ENCODE measurements around the gene SOBP.
A peak's percentile ranks its signal among the peaks of the same experiment; 100 is the strongest.
"Not testable (repeated sequence)": the region's sequence is repeated elsewhere in the genome, so short reads cannot be mapped to it uniquely, and the experiment has no call there.

The SOBP gene

DNA sequence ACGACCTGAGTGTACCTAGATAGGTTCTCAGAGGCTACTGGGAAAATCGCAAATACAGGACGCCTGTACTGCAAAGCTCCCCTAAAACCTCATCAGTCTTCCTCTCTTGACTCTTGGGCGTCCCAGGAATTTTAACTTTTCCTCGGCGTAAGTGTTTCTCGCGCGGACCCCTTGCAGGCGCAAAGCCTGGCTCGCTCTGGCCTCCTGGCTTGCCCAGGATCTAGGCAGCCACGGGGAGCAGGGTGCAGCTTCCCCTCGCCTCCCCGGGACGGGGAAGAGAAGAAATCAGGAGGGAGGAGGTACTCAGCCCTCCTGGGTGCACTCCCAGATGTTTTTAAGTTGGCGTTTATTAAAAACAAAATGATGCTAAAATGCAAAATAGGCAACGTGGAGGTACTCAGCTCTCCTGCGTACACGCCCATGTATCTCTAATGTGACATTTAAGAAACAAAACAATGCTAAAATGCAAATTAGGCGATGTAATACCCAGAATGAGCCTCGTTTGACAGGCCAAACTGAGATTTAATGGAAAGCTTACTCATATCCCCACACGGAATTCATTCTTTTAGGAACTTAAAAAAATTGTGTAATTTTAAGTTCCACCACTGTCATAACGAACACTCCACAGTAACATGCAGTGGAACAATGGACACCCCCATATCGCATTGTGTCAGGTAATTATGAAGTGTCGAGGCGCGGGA lies 1.6 kb upstream of the SOBP start:
- no peak for DNase-seq

DNA sequence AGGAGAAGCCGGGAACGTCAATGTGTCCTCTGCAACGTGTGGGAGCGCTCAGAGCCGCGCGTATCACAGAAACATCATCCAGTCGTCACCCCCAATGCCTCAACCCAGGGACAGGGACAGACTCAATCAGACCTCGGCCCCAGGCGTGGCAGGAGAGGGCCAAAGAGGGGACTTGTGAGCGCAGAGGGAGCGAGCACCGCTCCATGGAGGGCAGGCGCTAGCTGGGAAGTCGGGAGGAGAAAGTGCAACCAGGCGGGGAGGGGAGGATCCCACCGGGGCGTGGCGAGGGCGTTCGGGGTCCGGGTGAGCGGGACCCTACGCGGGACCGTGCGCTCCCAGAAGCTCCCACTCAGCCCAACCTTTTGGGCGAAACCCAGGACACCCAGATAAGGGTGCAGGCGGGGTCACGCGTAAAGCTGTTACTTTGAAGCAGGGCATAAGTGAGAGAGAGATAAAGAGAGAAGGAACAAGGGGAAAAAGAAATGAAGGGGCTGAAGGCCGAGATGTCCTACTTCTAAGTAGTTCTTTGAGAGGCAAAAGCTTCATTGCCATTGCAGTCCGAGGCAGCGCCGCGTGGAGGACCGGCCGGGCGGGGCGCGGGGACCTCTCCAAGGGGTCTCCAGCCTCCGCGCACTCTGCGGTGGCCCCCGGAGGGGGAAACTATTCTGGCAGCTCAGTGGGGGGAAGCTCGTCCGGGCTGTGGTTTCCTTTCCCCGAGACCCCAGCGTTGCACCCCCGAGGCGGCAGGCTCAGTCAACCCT lies 862 bp upstream of the SOBP start:
- DNase-seq = peak; percentile 7

GRCh38 chr6:107490566-107491137 lies 735 bp downstream of the SOBP start:
- DNase-seq = no peak

DNA sequence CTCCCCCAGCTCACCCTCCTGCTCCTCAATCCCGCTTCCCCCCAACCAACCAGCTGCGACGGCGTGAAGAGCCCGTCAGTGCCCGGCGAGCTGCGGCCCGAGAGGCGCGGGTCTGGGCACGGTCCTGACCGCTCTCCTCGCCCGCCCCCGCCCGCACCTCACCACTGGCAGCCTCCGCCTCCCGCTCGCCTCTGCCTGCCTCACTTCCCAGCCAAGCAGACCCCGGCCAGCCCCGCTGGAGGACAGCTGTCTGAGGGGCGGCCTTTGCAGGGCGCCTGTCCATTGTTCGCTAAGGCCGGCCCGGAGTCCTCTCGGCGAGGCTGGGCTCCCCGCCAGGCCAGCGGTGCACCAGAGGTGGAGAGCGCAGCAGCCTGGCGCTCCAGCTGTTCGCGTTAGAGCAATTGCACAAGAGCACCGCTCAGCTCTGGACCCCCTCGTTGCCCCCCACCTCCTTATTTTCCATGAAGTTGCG lies 1.3 kb downstream of the SOBP start:
- no peak for DNase-seq

DNA sequence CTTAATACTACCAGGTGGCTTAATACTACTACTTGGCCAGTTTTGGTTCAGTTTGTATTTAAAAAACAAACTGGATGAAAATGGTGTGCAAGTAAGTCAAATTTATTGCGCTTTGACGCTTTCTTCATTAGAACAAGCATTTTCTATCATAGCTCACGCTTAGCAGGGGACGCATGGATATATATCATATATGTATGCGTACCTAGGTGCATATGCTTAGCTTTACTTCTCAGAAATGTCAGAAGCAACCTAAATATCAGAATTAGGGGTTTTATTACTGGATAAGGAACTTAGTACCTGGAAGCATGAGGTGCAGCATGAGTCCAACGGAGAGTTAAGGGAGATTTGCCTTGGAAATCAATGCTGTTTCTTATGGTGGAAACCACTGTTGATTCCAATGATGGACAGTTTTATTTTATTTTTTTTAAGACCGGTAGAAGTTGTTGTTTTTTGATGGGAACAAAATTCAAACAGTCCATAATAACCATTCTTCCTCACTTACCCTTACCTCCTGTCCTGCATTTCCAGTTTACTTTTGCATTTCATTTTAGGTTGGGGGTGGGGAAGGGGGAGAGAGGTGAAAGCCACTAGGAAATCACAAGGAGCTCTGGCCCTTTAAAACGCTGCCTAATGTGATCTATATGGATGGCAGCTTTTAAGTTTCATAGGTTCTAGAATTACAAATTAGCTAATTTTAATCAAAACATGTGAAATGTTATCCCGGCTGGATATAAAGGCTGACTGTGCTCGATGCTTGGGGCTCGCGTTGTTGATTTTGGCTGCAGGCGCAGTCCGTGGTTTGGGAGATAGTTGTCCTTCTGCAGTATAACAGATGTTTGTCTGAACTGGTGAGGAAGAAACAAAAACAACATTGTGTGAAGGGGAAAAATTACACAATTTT lies 2.1 kb downstream of the SOBP start:
- DNase-seq = no peak

GRCh38 chr6:107493158-107494057 lies 3.5 kb downstream of the SOBP start:
- DNase-seq = no peak

DNA sequence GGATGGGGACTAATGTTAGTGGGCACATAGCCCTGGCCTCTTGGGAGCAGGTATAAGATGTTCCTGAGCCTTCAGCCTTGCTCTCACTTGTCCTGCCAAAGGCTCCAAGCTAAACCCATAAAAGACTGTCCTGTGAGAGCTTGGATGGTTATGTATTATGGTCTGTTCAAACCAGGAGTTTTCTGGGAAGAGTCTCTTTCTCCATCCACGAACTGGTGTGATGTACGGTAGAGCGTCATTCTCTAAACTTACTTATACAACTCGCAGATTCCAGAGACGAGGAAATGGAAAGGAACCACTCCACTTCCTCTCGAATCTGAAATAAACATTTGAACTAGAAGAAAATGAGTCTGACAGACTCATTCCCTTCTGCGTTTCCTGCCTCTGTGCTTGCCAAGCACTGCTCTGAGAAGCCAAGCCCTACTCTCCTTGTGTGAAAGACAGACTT lies 5.3 kb downstream of the SOBP start:
- no peak for DNase-seq

DNA sequence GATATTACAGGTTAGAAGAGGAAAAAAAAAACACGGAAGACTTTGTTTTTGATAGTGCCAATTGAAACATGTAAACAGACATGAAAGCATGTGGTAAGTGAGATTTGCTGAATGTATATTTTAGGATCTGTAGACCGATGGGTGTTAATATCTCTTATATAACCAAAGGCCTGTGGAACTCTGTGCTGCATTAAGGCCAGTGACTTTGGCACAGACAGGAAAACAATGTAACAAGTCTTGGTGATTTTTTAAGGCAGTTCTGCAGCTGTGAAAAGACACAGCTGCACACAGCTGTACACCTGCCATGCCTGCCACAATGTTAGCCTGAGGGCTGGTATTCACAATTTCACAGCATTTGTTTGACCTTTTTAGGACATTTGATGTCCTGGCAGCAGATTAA lies 6.1 kb downstream of the SOBP start:
- no peak for DNase-seq

- DNase-seq = no peak
Measured at GRCh38 chr6:107496892-107497684, 7.2 kb downstream of the SOBP start.

GRCh38 chr6:107504270-107505026 lies 14.5 kb downstream of the SOBP start:
- DNase-seq = no peak

DNA sequence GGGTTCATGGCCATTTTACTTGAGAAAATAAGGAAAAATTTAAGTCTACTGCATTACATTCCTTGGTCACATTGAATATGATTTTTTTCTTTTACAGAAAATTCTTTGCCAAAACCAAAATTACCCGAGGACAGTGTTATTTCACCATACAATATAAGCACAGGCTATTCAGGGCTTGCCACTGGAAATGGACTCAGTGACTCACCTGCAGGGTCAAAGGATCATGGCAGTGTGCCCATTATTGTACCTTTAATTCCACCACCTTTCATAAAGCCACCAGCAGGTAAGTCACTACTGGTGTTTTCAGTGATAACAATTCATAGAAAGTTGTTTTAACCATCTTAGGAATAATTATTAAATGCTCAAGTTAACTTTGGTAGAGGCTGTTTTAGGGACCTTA lies 16.2 kb downstream of the SOBP start:
- no peak for DNase-seq

DNA sequence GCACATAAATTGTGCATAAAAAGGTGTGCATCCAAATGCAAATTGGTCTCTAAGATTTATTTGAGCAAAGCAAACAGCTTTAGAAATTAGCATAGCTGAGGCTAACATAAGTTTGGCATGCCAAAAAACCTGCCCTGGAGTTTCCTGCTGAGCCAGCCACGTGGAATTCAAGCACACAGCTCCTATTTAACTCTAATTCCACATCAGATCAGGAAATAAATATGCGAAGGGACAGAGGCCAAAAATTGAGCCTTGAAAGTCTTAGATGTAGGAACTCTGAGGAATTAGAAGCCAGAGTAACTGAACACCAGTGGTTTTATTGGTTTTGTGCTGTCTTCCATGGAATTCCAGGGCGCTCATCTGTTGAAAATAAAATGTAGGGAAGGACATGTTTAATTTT lies 19.6 kb downstream of the SOBP start:
- DNase-seq = no peak

- DNase-seq = no peak
Measured at GRCh38 chr6:107510108-107510507, 20.2 kb downstream of the SOBP start.

GRCh38 chr6:107511511-107511993 lies 21.6 kb downstream of the SOBP start:
- no peak for DNase-seq

DNA sequence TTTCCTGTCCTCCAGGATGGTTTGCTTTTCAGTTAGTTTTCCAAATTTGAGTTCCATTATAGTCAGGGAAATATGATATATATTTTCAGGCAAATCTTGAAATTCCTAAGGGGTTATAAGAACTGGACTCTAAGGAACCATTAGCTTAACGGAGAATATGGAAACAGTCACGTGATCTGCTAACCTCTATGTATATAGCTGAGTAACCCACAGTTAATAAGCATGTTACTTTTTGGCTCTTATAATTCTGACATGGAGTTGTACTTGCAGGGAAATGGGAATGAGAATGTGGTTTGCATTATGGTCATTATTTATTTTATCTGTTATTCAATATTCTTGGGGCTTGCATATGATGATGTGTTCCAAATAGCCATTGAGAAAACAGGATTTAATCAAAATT lies 23.3 kb downstream of the SOBP start:
- no peak for DNase-seq

GRCh38 chr6:107515955-107516354 lies 26.0 kb downstream of the SOBP start:
- DNase-seq = no peak

- no peak for DNase-seq
Measured at GRCh38 chr6:107517274-107517673, 27.4 kb downstream of the SOBP start.

DNA sequence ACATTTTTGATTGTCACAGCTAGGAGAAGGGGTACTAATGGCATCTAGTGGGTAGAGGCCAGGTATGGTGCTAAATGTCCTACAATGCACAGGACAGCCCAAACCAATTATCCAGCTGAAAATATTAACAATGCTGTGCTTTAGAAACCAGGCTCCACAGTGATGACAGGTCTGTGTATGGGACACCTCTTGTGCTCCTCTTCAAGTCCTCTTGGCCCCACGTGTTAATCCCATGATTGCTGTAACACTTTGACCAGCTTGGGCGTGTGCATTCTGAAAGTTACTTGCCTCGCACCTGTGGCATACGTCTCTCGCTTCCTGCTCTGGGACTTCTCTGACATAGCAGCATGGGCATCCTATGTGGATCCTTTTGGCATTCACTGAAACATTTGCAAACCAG lies 29.3 kb downstream of the SOBP start:
- DNase-seq = not testable (repeated sequence)

DNA sequence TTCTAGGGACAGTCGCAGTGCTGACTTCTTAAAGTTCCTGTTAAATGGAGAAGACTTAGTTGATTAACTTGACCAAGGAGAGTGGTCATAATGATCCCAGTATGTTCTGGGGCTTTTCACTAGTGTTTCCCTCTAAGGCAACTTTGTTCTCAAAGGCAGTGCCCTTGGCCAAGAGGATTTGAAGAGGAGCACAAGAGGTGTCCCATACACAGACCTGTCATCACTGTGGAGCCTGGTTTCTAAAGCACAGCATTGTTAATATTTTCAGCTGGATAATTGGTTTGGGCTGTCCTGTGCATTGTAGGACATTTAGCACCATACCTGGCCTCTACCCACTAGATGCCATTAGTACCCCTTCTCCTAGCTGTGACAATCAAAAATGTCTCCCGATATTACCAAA lies 30.8 kb downstream of the SOBP start:
- DNase-seq = not testable (repeated sequence)
